Mesendoderm (in vitro differentiated cells): ENCODE results near the gene HDAC4.

Source experiments
- DNase-seq: peaks from one replicate; pipeline ENCODE4 v3.0.0; 2013
- H2AK5ac ChIP-seq: 2 replicates; pipeline ENCODE4 v1.6.1; 2013; ENCODE audit warnings: low read length, inconsistent platforms
- H2BK120ac ChIP-seq: 2 replicates; pipeline ENCODE4 v1.6.1; 2013; ENCODE audit warnings: low read depth, mild to moderate bottlenecking, low read length, moderate library complexity, mixed read lengths
- H2BK15ac ChIP-seq: replicated peaks from 2 replicates; pipeline ENCODE4 v1.6.1; 2013; ENCODE audit warnings: low read depth, mild to moderate bottlenecking, moderate library complexity
- H2BK5ac ChIP-seq: 2 replicates; pipeline ENCODE4 v1.6.1; 2013; ENCODE audit warnings: low read length, inconsistent platforms
- H3K18ac ChIP-seq: 2 replicates; pipeline ENCODE4 v1.6.1; 2013; ENCODE audit warnings: mild to moderate bottlenecking, low read length, mixed read lengths
- H3K23ac ChIP-seq: one replicate; pipeline ENCODE4 v1.6.1; 2013; ENCODE audit warnings: low read length
- H3K27ac ChIP-seq: 2 replicates; pipeline ENCODE4 v1.5.1; 2013; ENCODE audit warnings: low read depth, mild to moderate bottlenecking, inconsistent platforms, low read length, moderate library complexity
- H3K27me3 ChIP-seq: 2 replicates; pipeline ENCODE4 v1.6.1; 2013; ENCODE audit warnings: low read length, control low read depth, mild to moderate bottlenecking, inconsistent platforms; ENCODE audit not compliant: insufficient read depth, poor library complexity
- H3K36me3 ChIP-seq: 2 replicates; pipeline ENCODE4 v1.6.1; 2013; ENCODE audit warnings: low read length, inconsistent platforms; ENCODE audit not compliant: control insufficient read depth, insufficient read depth
- H3K4ac ChIP-seq: one replicate; pipeline ENCODE4 v1.6.1; 2013; ENCODE audit warnings: low read depth, mild to moderate bottlenecking, low read length, moderate library complexity
- H3K4me1 ChIP-seq: 2 replicates; pipeline ENCODE4 v1.6.1; 2013; ENCODE audit warnings: low read depth, low read length, inconsistent platforms; ENCODE audit not compliant: control insufficient read depth
- H3K4me2 ChIP-seq: 2 replicates; pipeline ENCODE4 v1.6.1; 2013; ENCODE audit warnings: low read length
- H3K4me3 ChIP-seq: 2 replicates; pipeline ENCODE4 v1.5.1; 2013; ENCODE audit warnings: mild to moderate bottlenecking, low read length
- H3K56ac ChIP-seq: one replicate; pipeline ENCODE4 v1.6.1; 2013; ENCODE audit warnings: low read length
- H3K79me1 ChIP-seq: 2 replicates; pipeline ENCODE4 v1.6.1; 2013; ENCODE audit warnings: low read length, inconsistent platforms
- H3K79me2 ChIP-seq: 2 replicates; pipeline ENCODE4 v1.6.1; 2013; ENCODE audit warnings: mild to moderate bottlenecking, low read length; ENCODE audit not compliant: control insufficient read depth, insufficient read depth
- H3K9ac ChIP-seq: 2 replicates; pipeline ENCODE4 v1.6.1; 2013; ENCODE audit warnings: low read length, inconsistent platforms
- H4K5ac ChIP-seq: one replicate; pipeline ENCODE4 v1.6.1; 2013; ENCODE audit warnings: low read length
- H4K8ac ChIP-seq: one replicate; pipeline ENCODE4 v1.6.1; 2013; ENCODE audit warnings: low read depth, mild to moderate bottlenecking, control low read depth, low read length, moderate library complexity
- WGBS: extraction: QIAGEN DNeasy Blood & Tissue Kit; methylation state at CpG from one replicate; pipeline ENCODE4 v1.1.7; 2013; ENCODE audit warnings: low lambda C conversion rate, missing lambda C conversion rate; ENCODE audit not compliant: insufficient coverage; ENCODE audit errors: extremely low coverage; 5-methylcytosine and 5-hydroxymethylcytosine counted together

HDAC4 gene

DNA sequence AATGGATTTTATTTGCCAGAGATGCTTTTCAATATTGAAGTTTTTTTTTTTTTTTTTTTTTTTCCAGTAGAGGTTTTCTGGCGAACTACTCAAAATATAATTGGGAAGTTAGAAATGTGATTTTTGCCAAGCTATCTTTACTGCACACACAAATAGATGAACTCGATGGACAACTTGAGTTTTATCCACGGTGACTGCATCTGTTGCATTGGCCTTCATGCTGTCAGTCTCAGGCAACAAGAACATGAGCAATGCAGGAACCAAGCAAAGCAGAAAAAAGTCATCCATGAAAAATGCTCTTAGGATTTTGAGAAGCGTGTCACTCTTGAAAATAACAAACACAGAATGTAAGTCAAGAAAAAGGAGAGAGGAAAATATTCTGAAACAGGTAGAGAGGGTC lies 22.7 kb upstream of the HDAC4 start:
- no peak overlapping the region for H3K18ac ChIP-seq
- WGBS = no CpG with 5 or more reads among the region's 4 CpGs
- H3K36me3 ChIP-seq = no peaks in the 10 kb centered on the region
- H4K5ac ChIP-seq = no peak overlapping the region
- H3K4me2 ChIP-seq = no peak overlapping the region
- H3K79me1 ChIP-seq = no peaks in the 10 kb centered on the region
- no peak overlapping the region for H2BK15ac ChIP-seq
- no peaks in the 10 kb centered on the region for H3K27me3 ChIP-seq
- no peak overlapping the region for H4K8ac ChIP-seq
- H3K79me2 ChIP-seq = no peaks in the 10 kb centered on the region
- H3K56ac ChIP-seq = no peak overlapping the region
- DNase-seq = no peak
- no peak overlapping the region for H3K27ac ChIP-seq
- no peak overlapping the region for H2AK5ac ChIP-seq
- no peak overlapping the region for H2BK120ac ChIP-seq
- no peak overlapping the region for H3K4me3 ChIP-seq
- no peak overlapping the region for H2BK5ac ChIP-seq
- H3K4ac ChIP-seq = no peak overlapping the region
- no peak overlapping the region for H3K23ac ChIP-seq
- no peak overlapping the region for H3K9ac ChIP-seq
- H3K4me1 ChIP-seq = no peaks in the 10 kb centered on the region

DNA sequence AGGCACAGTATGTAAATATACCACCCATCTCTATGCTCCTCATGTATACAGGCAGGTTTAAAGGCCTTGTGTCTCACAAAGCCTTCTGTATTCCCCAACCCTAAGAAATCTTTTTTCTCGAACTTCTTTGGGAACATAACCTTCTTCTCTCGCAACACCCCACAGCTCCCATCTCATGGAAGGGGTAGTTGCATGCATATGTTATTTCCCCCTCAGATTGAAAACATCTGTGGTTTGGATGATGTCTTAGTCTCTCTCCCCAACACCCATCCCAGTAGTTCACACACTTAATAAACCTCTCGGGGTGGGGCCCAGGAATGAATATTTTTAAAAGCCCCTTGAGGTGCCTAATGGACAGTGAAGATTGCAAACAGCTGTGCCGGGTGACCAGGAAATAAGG lies 21.0 kb upstream of the HDAC4 start:
- no CpG with 5 or more reads among the region's 4 CpGs for WGBS
- no peaks in the 10 kb centered on the region for H3K27me3 ChIP-seq
- H3K4ac ChIP-seq = no peak overlapping the region
- H2AK5ac ChIP-seq = no peak overlapping the region
- no peak overlapping the region for H2BK15ac ChIP-seq
- no peak overlapping the region for H3K56ac ChIP-seq
- H3K4me3 ChIP-seq = no peak overlapping the region
- H3K36me3 ChIP-seq = no peaks in the 10 kb centered on the region
- no peak overlapping the region for H3K18ac ChIP-seq
- no peak overlapping the region for H3K4me2 ChIP-seq
- no peak overlapping the region for H3K27ac ChIP-seq
- no peak overlapping the region for H3K9ac ChIP-seq
- no peak overlapping the region for H4K8ac ChIP-seq
- H3K23ac ChIP-seq = no peak overlapping the region
- no peak for DNase-seq
- H3K79me1 ChIP-seq = no peaks in the 10 kb centered on the region
- H4K5ac ChIP-seq = no peak overlapping the region
- no peak overlapping the region for H2BK120ac ChIP-seq
- H2BK5ac ChIP-seq = no peak overlapping the region
- no peaks in the 10 kb centered on the region for H3K79me2 ChIP-seq
- no peaks in the 10 kb centered on the region for H3K4me1 ChIP-seq

DNA sequence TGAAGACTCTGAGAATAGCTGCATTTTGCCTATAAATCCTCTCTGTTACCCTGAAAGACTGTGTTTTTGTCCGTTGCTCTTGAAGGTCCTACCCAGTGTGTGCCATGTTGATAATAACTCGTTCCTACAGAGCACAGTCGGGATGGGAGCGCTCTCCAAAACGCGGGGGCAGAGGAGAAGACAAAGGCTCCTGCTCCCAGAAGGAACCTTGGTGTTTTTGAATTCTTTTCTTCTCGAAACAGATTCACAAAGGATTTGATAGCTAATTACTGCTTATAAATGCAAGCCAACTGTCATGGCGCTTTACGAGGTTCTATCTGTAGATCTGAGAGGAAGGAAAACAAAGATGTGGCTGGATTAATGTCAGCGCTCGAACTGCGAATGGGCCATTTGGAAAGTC lies 19.3 kb upstream of the HDAC4 start:
- Histone ChIP-seq H3K4me2 (no peak overlapping the region), H3K23ac (no peak overlapping the region), H3K18ac (no peak overlapping the region), H2BK5ac (no peak overlapping the region), H3K9ac (no peak overlapping the region), H3K27me3 (no peaks in the 10 kb centered on the region), H3K27ac (no peak overlapping the region), H3K56ac (no peak overlapping the region), H2BK15ac (no peak overlapping the region), H3K79me2 (no peaks in the 10 kb centered on the region), H2BK120ac (no peak overlapping the region), H3K4ac (no peak overlapping the region), H3K79me1 (no peaks in the 10 kb centered on the region), H3K4me1 (no peaks in the 10 kb centered on the region), H3K36me3 (no peaks in the 10 kb centered on the region), H4K8ac (no peak overlapping the region), H2AK5ac (no peak overlapping the region), H4K5ac (no peak overlapping the region), H3K4me3 (no peak overlapping the region)
- WGBS = no CpG with 5 or more reads among the region's 12 CpGs
- DNase-seq = no peak

DNA sequence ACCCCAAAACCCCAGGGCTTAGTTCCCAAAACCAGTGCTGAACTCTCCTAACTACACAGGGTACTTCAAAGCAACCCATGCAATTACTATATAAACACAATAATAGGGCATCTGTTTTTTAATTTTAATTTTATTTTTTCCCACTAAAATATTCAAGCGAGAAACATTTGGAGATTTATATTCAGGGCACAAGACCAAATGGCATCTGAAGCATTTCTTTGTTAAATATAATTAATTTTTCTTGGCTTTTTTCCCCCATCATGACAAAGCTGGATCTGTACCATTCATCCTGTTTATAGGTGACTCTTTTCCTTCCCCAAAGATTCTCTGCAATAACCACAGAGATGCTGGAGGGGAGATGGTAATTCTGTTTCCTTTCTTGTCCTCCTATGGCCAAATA lies 18.1 kb upstream of the HDAC4 start:
- no peak overlapping the region for H2BK120ac ChIP-seq
- no peak overlapping the region for H3K4ac ChIP-seq
- no peak overlapping the region for H3K23ac ChIP-seq
- H3K79me1 ChIP-seq = no peaks in the 10 kb centered on the region
- no peak overlapping the region for H3K9ac ChIP-seq
- H4K8ac ChIP-seq = no peak overlapping the region
- no peak for DNase-seq
- H3K79me2 ChIP-seq = no peaks in the 10 kb centered on the region
- no CpG with 5 or more reads among the region's 1 CpG for WGBS
- no peak overlapping the region for H4K5ac ChIP-seq
- no peaks in the 10 kb centered on the region for H3K36me3 ChIP-seq
- no peak overlapping the region for H3K18ac ChIP-seq
- H3K4me2 ChIP-seq = no peak overlapping the region
- no peak overlapping the region for H3K27ac ChIP-seq
- no peaks in the 10 kb centered on the region for H3K4me1 ChIP-seq
- H2AK5ac ChIP-seq = no peak overlapping the region
- H3K27me3 ChIP-seq = no peaks in the 10 kb centered on the region
- no peak overlapping the region for H3K4me3 ChIP-seq
- H2BK5ac ChIP-seq = no peak overlapping the region
- H3K56ac ChIP-seq = no peak overlapping the region
- H2BK15ac ChIP-seq = no peak overlapping the region

DNA sequence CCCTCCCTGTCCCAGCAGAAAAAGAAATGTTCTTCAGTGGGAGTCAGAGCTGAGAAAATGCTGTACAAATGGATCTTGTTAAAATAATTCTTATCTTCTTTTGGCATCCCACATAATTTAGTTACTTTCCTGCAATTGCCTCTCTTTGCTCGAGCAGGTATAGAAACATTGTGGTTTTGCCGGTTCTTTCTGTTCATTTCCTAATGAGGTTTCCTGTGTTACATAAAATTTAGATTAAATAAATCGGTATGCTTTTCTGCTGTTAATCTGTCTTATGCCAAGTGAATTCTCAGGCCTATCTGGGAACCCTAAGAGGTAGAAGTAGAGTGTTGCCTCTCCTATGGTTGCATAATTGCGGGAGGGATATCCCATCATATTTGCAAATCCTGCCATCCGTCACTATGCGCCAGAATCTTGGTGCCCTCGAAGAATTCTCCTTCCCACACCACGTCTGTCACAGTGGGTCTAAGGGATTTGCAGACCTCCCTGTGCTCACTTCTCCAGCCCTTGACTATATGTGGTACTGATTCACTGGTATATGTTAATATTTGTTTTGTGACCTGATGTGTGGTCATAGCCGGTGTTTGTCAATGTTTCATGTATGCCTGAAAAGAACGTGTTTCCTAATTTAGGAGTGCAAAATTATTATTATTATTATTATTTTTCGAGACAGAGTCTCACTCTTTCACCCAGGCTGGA lies 12.2 kb upstream of the HDAC4 start:
- Histone ChIP-seq H3K4me3 (no peak overlapping the region), H2BK15ac (no peak overlapping the region), H3K4ac (no peak overlapping the region), H3K4me2 (no peak overlapping the region), H4K8ac (no peak overlapping the region), H2AK5ac (no peak overlapping the region), H3K4me1 (no peaks in the 10 kb centered on the region), H2BK120ac (no peak overlapping the region), H4K5ac (no peak overlapping the region), H3K79me1 (no peaks in the 10 kb centered on the region), H3K23ac (no peak overlapping the region), H3K79me2 (no peaks in the 10 kb centered on the region), H3K56ac (no peak overlapping the region), H3K27ac (no peak overlapping the region), H2BK5ac (no peak overlapping the region), H3K9ac (no peak overlapping the region), H3K27me3 (no peaks in the 10 kb centered on the region), H3K18ac (no peak overlapping the region), H3K36me3 (no peaks in the 10 kb centered on the region)
- no peak for DNase-seq
- no CpG with 5 or more reads among the region's 11 CpGs for WGBS
